ENCODE data around the gene CST3.
"Not testable (repeated sequence)": the region's sequence is repeated elsewhere in the genome, so short reads cannot be mapped to it uniquely, and the experiment has no call there.

The CST3 gene

GRCh38 chr20:23624324-23624691, 13.4 kb downstream of the CST3 start:
- H3K4me3 ChIP-seq (ENCODE audit: control insufficient read depth, low read depth, low read length): no peak overlapping the region
- TF ChIP-seq CTCF (IDR thresholded peaks at IDR 0.05; ENCODE audit: control insufficient read depth, insufficient read depth, low read depth, low read length, missing control alignments): no peak
- no peak for DNase-seq (ENCODE audit: low read depth)

GRCh38 chr20:23623666-23624323, 14.0 kb downstream of the CST3 start:
- no peak overlapping the region for H3K4me3 ChIP-seq (ENCODE audit: control insufficient read depth, low read depth, low read length)
- DNase-seq (ENCODE audit: low read depth): no peak
- TF ChIP-seq CTCF (IDR thresholded peaks at IDR 0.05; ENCODE audit: control insufficient read depth, insufficient read depth, low read depth, low read length, missing control alignments): no peak

GRCh38 chr20:23622839-23623343, 14.9 kb downstream of the CST3 start:
- DNase-seq (ENCODE audit: low read depth): peak; percentile 57
- no peak for TF ChIP-seq CTCF (IDR thresholded peaks at IDR 0.05; ENCODE audit: control insufficient read depth, insufficient read depth, low read depth, low read length, missing control alignments)
- peak overlapping the region; percentile 30 for H3K4me3 ChIP-seq (ENCODE audit: control insufficient read depth, low read depth, low read length)

GRCh38 chr20:23622401-23622800, 15.4 kb downstream of the CST3 start:
- DNase-seq (ENCODE audit: low read depth); H3K4me3 ChIP-seq (ENCODE audit: control insufficient read depth, low read depth, low read length): not testable (repeated sequence)

- not testable (repeated sequence) for H3K4me3 ChIP-seq (ENCODE audit: control insufficient read depth, low read depth, low read length); DNase-seq (ENCODE audit: low read depth)
These were observed 16.9 kb downstream of the CST3 start for GRCh38 chr20:23620670-23621386.

- DNase-seq (ENCODE audit: low read depth): no peak
- TF ChIP-seq CTCF (IDR thresholded peaks at IDR 0.05; ENCODE audit: control insufficient read depth, insufficient read depth, low read depth, low read length, missing control alignments): no peak
- H3K4me3 ChIP-seq (ENCODE audit: control insufficient read depth, low read depth, low read length): no peak overlapping the region
These were observed 23.6 kb downstream of the CST3 start for GRCh38 chr20:23614163-23614562.

GRCh38 chr20:23613676-23614075, 24.1 kb downstream of the CST3 start:
- no peak for DNase-seq (ENCODE audit: low read depth)
- TF ChIP-seq CTCF (IDR thresholded peaks at IDR 0.05; ENCODE audit: control insufficient read depth, insufficient read depth, low read depth, low read length, missing control alignments): no peak
- H3K4me3 ChIP-seq (ENCODE audit: control insufficient read depth, low read depth, low read length): no peak overlapping the region
